Liver (tissue), 9 donors: ENCODE measurements around the gene STK35. TPM values are rescaled to one million over a fixed set of nuclear protein-coding genes. Genes with fewer than 3 reads are reported as not detected.

Source experiments
- DNase-seq: peaks from one replicate; pipeline ENCODE4 v3.0.0-alpha.2; 2017; ENCODE audit warnings: low spot score
- H3K27ac ChIP-seq, 2 donors: one replicate each; pipeline ENCODE4 v1.7.0; 2013; ENCODE audit warnings: inconsistent platforms in 2 of 2, low read length in 2 of 2, control low read depth in 1 of 2, low read depth in 1 of 2, mild to moderate bottlenecking in 1 of 2
- H3K27me3 ChIP-seq, 4 donors: one replicate each; pipeline versions ENCODE4 v1.6.1 to v1.7.0; 2013; ENCODE audit warnings: low read length in 3 of 4, inconsistent platforms in 1 of 4, mild to moderate bottlenecking in 1 of 4, moderate library complexity in 1 of 4; ENCODE audit not compliant: control insufficient read depth in 4 of 4, insufficient read depth in 4 of 4
- H3K36me3 ChIP-seq, 4 donors: one replicate each; pipeline versions ENCODE4 v1.6.1 to v1.7.0; 2013; ENCODE audit warnings: low read length in 3 of 4, mild to moderate bottlenecking in 3 of 4, low read depth in 1 of 4, moderate library complexity in 1 of 4; ENCODE audit not compliant: control insufficient read depth in 4 of 4, insufficient read depth in 3 of 4
- H3K4me1 ChIP-seq, 4 donors: one replicate each; pipeline versions ENCODE4 v1.6.1 to v1.7.0; 2013; ENCODE audit warnings: low read length in 3 of 4, mild to moderate bottlenecking in 3 of 4, moderate library complexity in 1 of 4; ENCODE audit not compliant: control insufficient read depth in 4 of 4, insufficient read depth in 4 of 4
- H3K4me3 ChIP-seq, 3 donors: one replicate each; pipeline versions ENCODE4 v1.6.1 to v1.7.0; 2013; ENCODE audit warnings: low read length in 3 of 3, control low read depth in 1 of 3, low read depth in 1 of 3, mild to moderate bottlenecking in 1 of 3
- H3K9ac ChIP-seq, 2 donors: one replicate each; pipeline ENCODE4 v1.7.0; 2013; ENCODE audit warnings: low read length in 2 of 2, mild to moderate bottlenecking in 2 of 2, moderate library complexity in 2 of 2, control low read depth in 1 of 2, low read depth in 1 of 2
- H3K9me3 ChIP-seq, 4 donors: one replicate each; pipeline versions ENCODE4 v1.6.1 to v1.7.0; 2013; ENCODE audit warnings: low read length in 3 of 4; ENCODE audit not compliant: control insufficient read depth in 4 of 4
- EGR1 ChIP-seq, 2 donors: IDR thresholded peaks; 2 replicates each; pipeline ENCODE4 v1.6.1; 2016 to 2018; ENCODE audit warnings: antibody characterized with exemption in 2 of 2, low read depth in 2 of 2
- FOXA1 ChIP-seq: IDR thresholded peaks from 2 replicates; pipeline ENCODE4 v1.6.1; 2016; ENCODE audit warnings: antibody characterized with exemption
- FOXA2 ChIP-seq: IDR thresholded peaks from 2 replicates; pipeline ENCODE4 v1.6.1; 2016; ENCODE audit warnings: antibody characterized with exemption
- GABPA ChIP-seq, 2 donors: IDR thresholded peaks in 1 of 2; conservative IDR thresholded peaks in 1 of 2; 2 replicates each; pipeline ENCODE4 v1.6.1; 2016; ENCODE audit warnings: antibody characterized with exemption in 2 of 2, mild to moderate bottlenecking in 1 of 2, moderate library complexity in 1 of 2
- HNF4G ChIP-seq: IDR thresholded peaks from 2 replicates; pipeline ENCODE4 v1.6.1; 2016; ENCODE audit warnings: antibody characterized with exemption
- JUND ChIP-seq, 2 donors: IDR thresholded peaks; 2 replicates each; pipeline ENCODE4 v1.6.1; 2016; ENCODE audit warnings: antibody characterized with exemption in 2 of 2
- NR2F2 ChIP-seq: IDR thresholded peaks from 2 replicates; pipeline ENCODE4 v1.6.1; 2016; ENCODE audit warnings: antibody characterized with exemption
- RXRA ChIP-seq, 2 donors: IDR thresholded peaks; 2 replicates each; pipeline ENCODE4 v1.6.1; 2017 to 2018; ENCODE audit warnings: antibody characterized with exemption in 2 of 2, mild to moderate bottlenecking in 1 of 2
- TAF1 ChIP-seq: conservative IDR thresholded peaks from 2 replicates; pipeline ENCODE4 v1.6.1; 2016; ENCODE audit warnings: antibody characterized with exemption, mild to moderate bottlenecking
- YY1 ChIP-seq: IDR thresholded peaks from 2 replicates; pipeline ENCODE4 v1.6.1; 2016; ENCODE audit warnings: antibody characterized with exemption, mild to moderate bottlenecking
- WGBS: extraction: QIAGEN DNeasy Blood & Tissue Kit; methylation state at CpG from one replicate; pipeline ENCODE4 v1.1.7; 2013; 5-methylcytosine and 5-hydroxymethylcytosine counted together
- polyA plus RNA-seq, 2 donors: library from polyadenylated mRNA; stranded (reverse) in 1 of 2; unstranded in 1 of 2; fragments of 200-250 nt in 1 of 2; fragments of >200 nt in 1 of 2; fragmentation: Nextera tagmentation in 1 of 2; extraction: Ambion mirVana in 1 of 2; gene quantifications; one replicate each; pipeline versions ENCODE4 v1.2.1 to v1.2.3, GENCODE V29; 2013 to 2015
- total RNA-seq, 2 donors: library from RNA; depleted of rRNA; stranded (reverse); fragments of >200 nt; gene quantifications; one replicate each; pipeline ENCODE4 v1.2.3, GENCODE V29; 2014
- TF ChIP-seq, protein P1 (sequence below): IDR thresholded peaks from 2 replicates; pipeline ENCODE4 v1.6.1; 2016; ENCODE audit warnings: antibody characterized with exemption
- TF ChIP-seq, protein P2 (sequence below): IDR thresholded peaks from 2 replicates; pipeline ENCODE4 v1.6.1; 2016; ENCODE audit warnings: antibody characterized with exemption
- TF ChIP-seq, protein P3 (sequence below): IDR thresholded peaks from 2 replicates; pipeline ENCODE4 v1.6.1; 2016; ENCODE audit warnings: antibody characterized with exemption, mild to moderate bottlenecking
- TF ChIP-seq, protein P4 (sequence below): IDR thresholded peaks from 2 replicates; pipeline ENCODE4 v1.6.1; 2016; ENCODE audit warnings: antibody characterized with exemption
- TF ChIP-seq, protein P5 (sequence below): fragments of 150-350 bp; IDR thresholded peaks from 2 replicates; pipeline ENCODE4 v1.5.1; 2017; ENCODE audit warnings: improper control_type of control experiment, low read depth, low read length; ENCODE audit not compliant: missing input control
- donor health status: healthy.
- donor health status: healthy.
- donor health status: healthy.
- donor health status: healthy.
- donor health status: healthy.

The STK35 gene
- total and polyA plus RNA-seq, 4 donors: 2.5 to 18.5 (median 9.9) TPM

DNA sequence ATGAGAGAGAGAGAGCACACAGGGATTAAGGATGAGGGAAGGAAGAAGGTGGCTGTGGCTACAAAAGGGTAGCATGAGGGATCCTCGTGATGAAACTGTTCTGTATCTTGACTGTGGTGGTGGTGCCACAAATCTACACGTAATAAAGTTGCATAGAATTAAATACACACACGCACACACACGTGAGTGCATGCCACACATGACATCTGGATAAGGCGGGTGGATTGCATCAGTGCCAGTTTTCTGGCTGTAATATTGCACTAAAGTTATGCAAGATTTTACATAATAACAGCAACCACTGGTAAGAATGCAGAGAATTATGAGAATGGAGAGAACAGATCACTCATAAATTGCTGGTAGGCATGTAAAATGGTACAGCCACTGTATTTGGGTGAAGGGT lies 16.9 kb upstream of the STK35 start:
- 53% methylated on average over 5 of the region's 5 CpGs for WGBS
- no peaks in the 10 kb centered on the region for H3K36me3 ChIP-seq
- H3K27me3 ChIP-seq: no peaks in the 10 kb centered on the region

More for the DNA sequence above, 16.9 kb upstream of the STK35 start:
- Histone ChIP-seq H3K27ac (no peak overlapping the region), H3K4me3 (no peak overlapping the region), H3K4me1 (peaks cover 0 to 3% (median 1%) of the 10 kb centered on the region in 4 donors), H3K9ac (no peak overlapping the region), H3K9me3 (no peaks in the 10 kb centered on the region)
- TF ChIP-seq, protein P1, sequence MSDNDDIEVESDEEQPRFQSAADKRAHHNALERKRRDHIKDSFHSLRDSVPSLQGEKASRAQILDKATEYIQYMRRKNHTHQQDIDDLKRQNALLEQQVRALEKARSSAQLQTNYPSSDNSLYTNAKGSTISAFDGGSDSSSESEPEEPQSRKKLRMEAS: no peak
- TF ChIP-seq, protein P2, sequence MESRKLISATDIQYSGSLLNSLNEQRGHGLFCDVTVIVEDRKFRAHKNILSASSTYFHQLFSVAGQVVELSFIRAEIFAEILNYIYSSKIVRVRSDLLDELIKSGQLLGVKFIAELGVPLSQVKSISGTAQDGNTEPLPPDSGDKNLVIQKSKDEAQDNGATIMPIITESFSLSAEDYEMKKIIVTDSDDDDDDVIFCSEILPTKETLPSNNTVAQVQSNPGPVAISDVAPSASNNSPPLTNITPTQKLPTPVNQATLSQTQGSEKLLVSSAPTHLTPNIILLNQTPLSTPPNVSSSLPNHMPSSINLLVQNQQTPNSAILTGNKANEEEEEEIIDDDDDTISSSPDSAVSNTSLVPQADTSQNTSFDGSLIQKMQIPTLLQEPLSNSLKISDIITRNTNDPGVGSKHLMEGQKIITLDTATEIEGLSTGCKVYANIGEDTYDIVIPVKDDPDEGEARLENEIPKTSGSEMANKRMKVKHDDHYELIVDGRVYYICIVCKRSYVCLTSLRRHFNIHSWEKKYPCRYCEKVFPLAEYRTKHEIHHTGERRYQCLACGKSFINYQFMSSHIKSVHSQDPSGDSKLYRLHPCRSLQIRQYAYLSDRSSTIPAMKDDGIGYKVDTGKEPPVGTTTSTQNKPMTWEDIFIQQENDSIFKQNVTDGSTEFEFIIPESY: no peak
- no peak for TF ChIP-seq YY1
- TF ChIP-seq GABPA (IDR thresholded peaks at IDR 0.05 in 1 of 2, conservative IDR thresholded peaks at IDR 0.05 in 1 of 2): no peak
- no peak for TF ChIP-seq HNF4G
- TF ChIP-seq EGR1 (IDR thresholded peaks at IDR 0.05; ENCODE audit: low read depth in 2 of 2): no peak
- TF ChIP-seq NR2F2: no peak
- TF ChIP-seq TAF1: no peak
- TF ChIP-seq FOXA2: no peak
- TF ChIP-seq JUND (IDR thresholded peaks at IDR 0.05): no peak
- no peak for TF ChIP-seq FOXA1
- TF ChIP-seq, protein P3, sequence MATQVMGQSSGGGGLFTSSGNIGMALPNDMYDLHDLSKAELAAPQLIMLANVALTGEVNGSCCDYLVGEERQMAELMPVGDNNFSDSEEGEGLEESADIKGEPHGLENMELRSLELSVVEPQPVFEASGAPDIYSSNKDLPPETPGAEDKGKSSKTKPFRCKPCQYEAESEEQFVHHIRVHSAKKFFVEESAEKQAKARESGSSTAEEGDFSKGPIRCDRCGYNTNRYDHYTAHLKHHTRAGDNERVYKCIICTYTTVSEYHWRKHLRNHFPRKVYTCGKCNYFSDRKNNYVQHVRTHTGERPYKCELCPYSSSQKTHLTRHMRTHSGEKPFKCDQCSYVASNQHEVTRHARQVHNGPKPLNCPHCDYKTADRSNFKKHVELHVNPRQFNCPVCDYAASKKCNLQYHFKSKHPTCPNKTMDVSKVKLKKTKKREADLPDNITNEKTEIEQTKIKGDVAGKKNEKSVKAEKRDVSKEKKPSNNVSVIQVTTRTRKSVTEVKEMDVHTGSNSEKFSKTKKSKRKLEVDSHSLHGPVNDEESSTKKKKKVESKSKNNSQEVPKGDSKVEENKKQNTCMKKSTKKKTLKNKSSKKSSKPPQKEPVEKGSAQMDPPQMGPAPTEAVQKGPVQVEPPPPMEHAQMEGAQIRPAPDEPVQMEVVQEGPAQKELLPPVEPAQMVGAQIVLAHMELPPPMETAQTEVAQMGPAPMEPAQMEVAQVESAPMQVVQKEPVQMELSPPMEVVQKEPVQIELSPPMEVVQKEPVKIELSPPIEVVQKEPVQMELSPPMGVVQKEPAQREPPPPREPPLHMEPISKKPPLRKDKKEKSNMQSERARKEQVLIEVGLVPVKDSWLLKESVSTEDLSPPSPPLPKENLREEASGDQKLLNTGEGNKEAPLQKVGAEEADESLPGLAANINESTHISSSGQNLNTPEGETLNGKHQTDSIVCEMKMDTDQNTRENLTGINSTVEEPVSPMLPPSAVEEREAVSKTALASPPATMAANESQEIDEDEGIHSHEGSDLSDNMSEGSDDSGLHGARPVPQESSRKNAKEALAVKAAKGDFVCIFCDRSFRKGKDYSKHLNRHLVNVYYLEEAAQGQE: no peak
- TF ChIP-seq, protein P4, sequence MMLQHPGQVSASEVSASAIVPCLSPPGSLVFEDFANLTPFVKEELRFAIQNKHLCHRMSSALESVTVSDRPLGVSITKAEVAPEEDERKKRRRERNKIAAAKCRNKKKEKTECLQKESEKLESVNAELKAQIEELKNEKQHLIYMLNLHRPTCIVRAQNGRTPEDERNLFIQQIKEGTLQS: no peak
- TF ChIP-seq RXRA (IDR thresholded peaks at IDR 0.05): no peak
- TF ChIP-seq, protein P5, sequence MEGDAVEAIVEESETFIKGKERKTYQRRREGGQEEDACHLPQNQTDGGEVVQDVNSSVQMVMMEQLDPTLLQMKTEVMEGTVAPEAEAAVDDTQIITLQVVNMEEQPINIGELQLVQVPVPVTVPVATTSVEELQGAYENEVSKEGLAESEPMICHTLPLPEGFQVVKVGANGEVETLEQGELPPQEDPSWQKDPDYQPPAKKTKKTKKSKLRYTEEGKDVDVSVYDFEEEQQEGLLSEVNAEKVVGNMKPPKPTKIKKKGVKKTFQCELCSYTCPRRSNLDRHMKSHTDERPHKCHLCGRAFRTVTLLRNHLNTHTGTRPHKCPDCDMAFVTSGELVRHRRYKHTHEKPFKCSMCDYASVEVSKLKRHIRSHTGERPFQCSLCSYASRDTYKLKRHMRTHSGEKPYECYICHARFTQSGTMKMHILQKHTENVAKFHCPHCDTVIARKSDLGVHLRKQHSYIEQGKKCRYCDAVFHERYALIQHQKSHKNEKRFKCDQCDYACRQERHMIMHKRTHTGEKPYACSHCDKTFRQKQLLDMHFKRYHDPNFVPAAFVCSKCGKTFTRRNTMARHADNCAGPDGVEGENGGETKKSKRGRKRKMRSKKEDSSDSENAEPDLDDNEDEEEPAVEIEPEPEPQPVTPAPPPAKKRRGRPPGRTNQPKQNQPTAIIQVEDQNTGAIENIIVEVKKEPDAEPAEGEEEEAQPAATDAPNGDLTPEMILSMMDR: no peak
- no peak for DNase-seq
